Small intestine (tissue), 7 donors: ENCODE measurements around the gene KLHL8. TPM values are rescaled to one million over a fixed set of nuclear protein-coding genes. Genes with fewer than 3 reads are reported as not detected.

ENCODE experiments used
- DNase-seq, 2 donors: peaks; one replicate each; pipeline versions ENCODE4 v3.0.0 to v3.0.0-alpha.2; 2013
- FAIRE-seq: peaks from 2 replicates; lab custom pipeline; 2012; peaks lifted over from hg19 to GRCh38; lab: Jason Lieb, UNC
- H3K27ac ChIP-seq, 3 donors: one replicate each; pipeline ENCODE4 v1.5.1; 2013; ENCODE audit warnings: low read length in 2 of 3, mild to moderate bottlenecking in 2 of 3, control low read depth in 1 of 3, inconsistent platforms in 1 of 3, low read depth in 1 of 3, moderate library complexity in 1 of 3
- H3K27me3 ChIP-seq, 3 donors: one replicate each; pipeline ENCODE4 v1.6.1; 2013; ENCODE audit warnings: low read length in 3 of 3, inconsistent platforms in 1 of 3; ENCODE audit not compliant: control insufficient read depth in 3 of 3, insufficient read depth in 3 of 3
- H3K36me3 ChIP-seq, 3 donors: one replicate each; pipeline ENCODE4 v1.6.1; 2013; ENCODE audit warnings: low read length in 3 of 3, inconsistent platforms in 1 of 3, low read depth in 1 of 3, mild to moderate bottlenecking in 1 of 3, moderate library complexity in 1 of 3; ENCODE audit not compliant: control insufficient read depth in 3 of 3, insufficient read depth in 2 of 3
- H3K4me1 ChIP-seq, 3 donors: one replicate each; pipeline ENCODE4 v1.6.1; 2013; ENCODE audit warnings: low read length in 2 of 3, inconsistent platforms in 1 of 3, low read depth in 1 of 3, mild to moderate bottlenecking in 1 of 3, moderate library complexity in 1 of 3; ENCODE audit not compliant: control insufficient read depth in 3 of 3, insufficient read depth in 2 of 3
- H3K4me3 ChIP-seq, 3 donors: one replicate each; pipeline ENCODE4 v1.5.1; 2013; ENCODE audit warnings: low read length in 3 of 3, control low read depth in 1 of 3, inconsistent platforms in 1 of 3, low read depth in 1 of 3, mild to moderate bottlenecking in 1 of 3, moderate library complexity in 1 of 3
- H3K9me3 ChIP-seq, 2 donors: one replicate each; pipeline ENCODE4 v1.6.1; 2013; ENCODE audit warnings: low read depth in 1 of 2, low read length in 1 of 2; ENCODE audit not compliant: control insufficient read depth in 2 of 2, insufficient read depth in 1 of 2
- WGBS, 3 donors: extraction: QIAGEN DNeasy Blood & Tissue Kit; methylation state at CpG; one replicate each; pipeline ENCODE4 v1.1.7; 2013; 5-methylcytosine and 5-hydroxymethylcytosine counted together
- polyA plus RNA-seq, 4 donors: library from polyadenylated mRNA; stranded (reverse) in 3 of 4; unstranded in 1 of 4; fragments of 200-250 nt in 3 of 4; fragments of 120-200 nt in 1 of 4; gene quantifications; one replicate each; pipeline versions ENCODE4 v1.2.1 to v1.2.3, GENCODE V29; 2013
- donor health status: healthy with polysubstance abuse.
- donor health status: control.
- donor health status: control.
- donor health status: Bipolar disorder and iron deficiency.
- donor health status: healthy.

Gene KLHL8
- polyA plus RNA-seq, 4 donors: 5.4 to 19.5 (median 7.1) TPM

DNA sequence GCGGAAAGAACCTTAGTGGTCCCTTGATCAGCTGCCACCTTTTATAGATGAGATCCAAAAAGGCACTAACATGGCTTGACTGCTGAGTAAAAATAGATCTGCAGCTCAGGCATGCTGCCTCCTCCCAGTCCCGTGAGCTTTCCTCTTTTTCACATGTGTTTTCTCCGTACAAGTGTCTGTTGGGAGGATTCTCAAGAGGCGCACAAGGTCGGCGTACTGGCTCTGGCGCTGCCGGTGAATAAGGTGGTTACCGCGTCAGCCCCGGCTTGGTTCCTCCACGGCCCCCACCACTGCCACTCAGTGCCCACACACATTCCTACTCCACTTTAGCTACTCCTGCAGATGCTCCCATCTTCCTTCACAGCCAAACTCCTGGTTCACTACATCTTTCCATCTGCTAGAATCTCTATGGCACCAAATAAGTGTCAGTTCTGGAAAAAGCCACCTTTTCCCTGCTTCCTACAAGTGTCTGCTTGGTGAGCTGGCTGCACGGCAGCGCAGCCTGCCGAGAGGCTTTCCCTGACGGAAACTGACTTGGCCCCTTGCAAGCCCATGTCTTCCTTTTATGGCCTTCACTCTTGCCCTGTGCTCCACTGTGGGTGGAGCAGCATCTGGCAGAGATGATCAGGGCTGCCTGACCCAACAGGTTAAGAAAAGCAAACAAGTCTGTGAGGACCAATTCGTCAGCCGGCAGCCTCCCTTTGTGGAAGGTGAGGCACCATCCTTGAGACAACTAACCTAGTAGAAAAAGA, 99.8 kb downstream of the KLHL8 start:
- Histone ChIP-seq H3K27me3 (no peaks in the 10 kb centered on the region), H3K4me3 (no peak overlapping the region), H3K9me3 (no peaks in the 10 kb centered on the region), H3K4me1 (peaks cover 0 to 6% (median 6%) of the 10 kb centered on the region in 3 donors), H3K36me3 (peaks cover 8 to 49% (median 13%) of the 10 kb centered on the region in 3 donors), H3K27ac (peak overlapping the region in 2 of 3 donors; percentile 2 to 51)
- 76 to 80% (median 76%) methylated on average over 18 of the region's 18 CpGs for WGBS, 3 donors
- DNase-seq (peak; percentile 60 to 79), FAIRE-seq (no peak)

GRCh38 chr4:87120010-87120409, 100.4 kb downstream of the KLHL8 start:
- H3K9me3 ChIP-seq: no peaks in the 10 kb centered on the region
- DNase-seq: no peak
- H3K4me3 ChIP-seq: no peak overlapping the region
- peaks cover 10 to 50% (median 12%) of the 10 kb centered on the region in 3 donors for H3K36me3 ChIP-seq
- H3K4me1 ChIP-seq: peaks cover 0 to 6% (median 6%) of the 10 kb centered on the region in 3 donors
- no peak for FAIRE-seq
- no peaks in the 10 kb centered on the region for H3K27me3 ChIP-seq
- WGBS, 3 donors: 75 to 86% (median 84%) methylated on average over 4 of the region's 4 CpGs
- H3K27ac ChIP-seq: peak overlapping the region in 1 of 3 donors; percentile 49

DNA sequence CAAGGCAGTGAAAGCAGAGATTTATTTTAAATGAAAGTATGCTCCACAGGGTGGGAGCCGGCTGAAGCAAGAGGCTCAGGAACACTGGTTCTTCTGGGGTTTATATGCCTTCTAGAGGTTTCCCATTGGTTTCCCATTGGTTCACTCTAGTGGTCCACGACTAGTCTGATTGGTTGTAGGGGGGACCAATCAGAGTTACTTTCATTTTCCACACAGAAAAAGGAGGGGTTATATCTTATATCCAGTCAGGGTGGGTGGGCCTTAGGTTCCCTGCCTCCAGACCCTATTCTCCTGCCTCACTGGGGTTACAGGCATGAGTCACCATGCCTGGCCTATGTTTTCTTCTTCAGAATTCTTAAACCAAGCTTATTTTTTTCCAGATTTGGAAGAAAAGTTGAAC, 101.6 kb downstream of the KLHL8 start:
- peaks cover 17 to 58% (median 17%) of the 10 kb centered on the region in 3 donors for H3K36me3 ChIP-seq
- H3K9me3 ChIP-seq: no peaks in the 10 kb centered on the region
- H3K4me1 ChIP-seq: peaks cover 0 to 6% (median 6%) of the 10 kb centered on the region in 3 donors
- FAIRE-seq (no peak), DNase-seq (no peak)
- 93 to 97% (median 96%) methylated on average over 2 of the region's 2 CpGs for WGBS, 3 donors
- no peak overlapping the region for H3K27ac ChIP-seq
- H3K4me3 ChIP-seq: no peak overlapping the region
- H3K27me3 ChIP-seq: no peaks in the 10 kb centered on the region

DNA sequence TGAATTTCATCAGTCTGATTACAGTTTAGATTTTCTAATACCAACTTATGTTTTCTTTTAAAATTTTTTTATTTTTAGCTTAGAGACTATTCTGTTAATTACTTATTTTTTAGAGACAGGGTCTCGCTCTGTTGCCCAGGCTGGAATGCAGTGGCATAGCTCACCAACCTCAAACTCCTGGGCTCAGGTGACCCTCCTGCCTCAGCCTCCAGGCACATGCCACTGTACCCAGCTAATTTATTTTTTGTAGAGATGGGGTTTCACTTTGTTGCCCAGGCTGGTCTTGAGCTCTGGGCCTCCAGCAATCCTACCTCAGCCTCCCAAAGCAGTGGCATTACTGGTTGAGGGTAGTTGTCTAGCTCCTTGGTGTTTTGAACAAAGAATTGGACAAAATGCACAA, 102.0 kb downstream of the KLHL8 start:
- FAIRE-seq (no peak), DNase-seq (no peak)
- H3K4me1 ChIP-seq: peaks cover 0 to 6% (median 6%) of the 10 kb centered on the region in 3 donors
- no peaks in the 10 kb centered on the region for H3K27me3 ChIP-seq
- 94 to 100% (median 94%) methylated on average over 1 of the region's 1 CpG for WGBS, 3 donors
- H3K9me3 ChIP-seq: no peaks in the 10 kb centered on the region
- H3K4me3 ChIP-seq: no peak overlapping the region
- H3K27ac ChIP-seq: no peak overlapping the region
- peaks cover 17 to 59% (median 17%) of the 10 kb centered on the region in 3 donors for H3K36me3 ChIP-seq

DNA sequence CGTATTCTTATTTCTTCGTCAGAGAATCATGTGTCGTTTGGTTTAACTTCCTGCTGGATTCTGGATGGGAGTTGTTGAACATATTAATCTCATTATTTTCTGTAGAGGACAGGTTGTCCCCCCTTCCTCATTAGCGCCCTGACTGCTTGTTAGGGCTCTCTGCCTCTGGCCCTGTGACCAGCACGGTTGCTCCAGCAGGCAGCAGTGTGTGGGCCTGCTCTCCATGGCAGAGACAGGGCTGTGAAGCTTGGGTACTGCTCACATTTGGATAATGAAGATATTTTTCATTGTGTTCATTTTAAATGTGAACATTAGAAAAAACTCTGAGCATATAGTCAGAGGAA, 102.7 kb downstream of the KLHL8 start:
- H3K36me3 ChIP-seq: peaks cover 17 to 55% (median 17%) of the 10 kb centered on the region in 3 donors

GRCh38 chr4:87117051-87117731, 103.2 kb downstream of the KLHL8 start:
- Histone ChIP-seq H3K4me3 (no peak overlapping the region), H3K27me3 (no peaks in the 10 kb centered on the region), H3K4me1 (peaks cover 0 to 6% (median 6%) of the 10 kb centered on the region in 3 donors), H3K9me3 (no peaks in the 10 kb centered on the region), H3K27ac (no peak overlapping the region), H3K36me3 (peaks cover 17 to 53% (median 17%) of the 10 kb centered on the region in 3 donors)
- WGBS, 3 donors: 85 to 91% (median 89%) methylated on average over 8 of the region's 8 CpGs
- no peak for FAIRE-seq
- no peak for DNase-seq

More for the DNA sequence above, 102.7 kb downstream of the KLHL8 start:
- 87 to 92% (median 92%) methylated on average over 5 of the region's 5 CpGs for WGBS, 3 donors
- H3K4me1 ChIP-seq: peaks cover 0 to 6% (median 6%) of the 10 kb centered on the region in 3 donors
- H3K27me3 ChIP-seq: no peaks in the 10 kb centered on the region
- DNase-seq (no peak), FAIRE-seq (no peak)
- no peaks in the 10 kb centered on the region for H3K9me3 ChIP-seq
- no peak overlapping the region for H3K4me3 ChIP-seq
- H3K27ac ChIP-seq: no peak overlapping the region

- WGBS, 3 donors: 89 to 98% (median 97%) methylated on average over 1 of the region's 1 CpG
- H3K27ac ChIP-seq: no peak overlapping the region
- H3K36me3 ChIP-seq: peaks cover 17 to 53% (median 19%) of the 10 kb centered on the region in 3 donors
- FAIRE-seq (no peak), DNase-seq (no peak)
- H3K4me3 ChIP-seq: no peak overlapping the region
- H3K4me1 ChIP-seq: peaks cover 0 to 6% (median 3%) of the 10 kb centered on the region in 3 donors
- no peaks in the 10 kb centered on the region for H3K27me3 ChIP-seq
- H3K9me3 ChIP-seq: no peaks in the 10 kb centered on the region
These were observed 104.2 kb downstream of the KLHL8 start for GRCh38 chr4:87116231-87116630.

DNA sequence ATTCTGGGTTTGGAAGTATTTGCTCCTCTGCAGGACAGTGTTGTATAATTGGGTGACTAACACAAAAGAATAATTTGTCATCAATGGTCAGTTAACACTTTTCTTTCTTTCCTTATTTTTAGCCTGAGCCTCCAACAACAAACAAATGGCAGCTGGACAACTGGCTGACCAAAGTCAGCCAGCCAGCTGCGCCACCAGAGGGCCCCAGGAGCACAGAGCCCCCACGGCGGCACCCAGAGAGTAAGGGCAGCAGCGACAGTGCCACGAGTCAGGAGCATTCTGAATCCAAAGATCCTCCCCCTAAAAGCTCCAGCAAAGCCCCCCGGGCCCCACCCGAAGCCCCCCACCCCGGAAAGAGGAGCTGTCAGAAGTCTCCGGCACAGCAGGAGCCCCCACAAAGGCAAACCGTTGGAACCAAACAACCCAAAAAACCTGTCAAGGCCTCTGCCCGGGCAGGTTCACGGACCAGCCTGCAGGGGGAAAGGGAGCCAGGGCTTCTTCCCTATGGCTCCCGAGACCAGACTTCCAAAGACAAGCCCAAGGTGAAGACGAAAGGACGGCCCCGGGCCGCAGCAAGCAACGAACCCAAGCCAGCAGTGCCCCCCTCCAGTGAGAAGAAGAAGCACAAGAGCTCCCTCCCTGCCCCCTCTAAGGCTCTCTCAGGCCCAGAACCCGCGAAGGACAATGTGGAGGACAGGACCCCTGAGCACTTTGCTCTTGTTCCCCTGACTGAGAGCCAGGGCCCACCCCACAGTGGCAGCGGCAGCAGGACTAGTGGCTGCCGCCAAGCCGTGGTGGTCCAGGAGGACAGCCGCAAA, 106.0 kb downstream of the KLHL8 start:
- Histone ChIP-seq H3K4me3 (no peak overlapping the region), H3K9me3 (no peaks in the 10 kb centered on the region), H3K4me1 (no peaks in the 10 kb centered on the region), H3K27ac (no peak overlapping the region), H3K36me3 (peaks cover 17 to 48% (median 19%) of the 10 kb centered on the region in 3 donors), H3K27me3 (no peaks in the 10 kb centered on the region)
- FAIRE-seq (no peak), DNase-seq (no peak)
- 92 to 95% (median 94%) methylated on average over 22 to 24 of the region's 24 CpGs for WGBS, 3 donors
